Fibroblast of skin of back (primary cell): ENCODE results near the gene OR5AL1. TPM values are rescaled to one million over a fixed set of nuclear protein-coding genes. Genes with fewer than 3 reads are reported as not detected.
"Not testable (repeated sequence)": the region's sequence is repeated elsewhere in the genome, so short reads cannot be mapped to it uniquely, and the experiment has no call there.

ENCODE experiments used
- DNase-seq: peaks from one replicate; pipeline ENCODE4 v3.0.0-alpha.2; 2013
- polyA plus RNA-seq, 2 experiments: library from polyadenylated mRNA; unstranded; fragments of 120-200 nt; gene quantifications; one replicate each; pipeline ENCODE4 v1.2.1, GENCODE V29; 2013; ENCODE audit not compliant: insufficient read length in 2 of 2

Gene OR5AL1
- not detected for polyA plus RNA-seq (2013, experiment 1 of 2; ENCODE audit: insufficient read length)
- polyA plus RNA-seq (2013, experiment 2 of 2; ENCODE audit: insufficient read length): not detected

DNA sequence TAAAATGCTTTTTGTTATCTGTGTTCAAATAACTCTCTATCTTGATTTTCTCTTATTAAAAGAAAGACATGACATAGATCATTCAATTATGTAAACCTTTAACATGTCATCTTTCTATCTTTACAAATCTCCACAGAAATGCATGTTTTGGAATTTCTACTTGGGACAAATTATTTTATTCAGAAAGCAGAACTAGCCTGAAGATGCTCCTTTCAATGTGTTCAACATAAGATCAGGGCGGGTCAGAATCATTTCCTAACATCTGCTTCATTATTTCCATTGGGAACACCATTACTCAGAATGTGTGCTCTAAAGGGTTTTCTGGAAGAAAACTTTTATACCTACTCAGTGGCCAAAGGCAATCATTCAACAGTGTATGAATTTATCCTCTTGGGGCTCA is at the start of gene OR5AL1:
OR5AL1 (plus strand) TSS at position 301 of the 400 bp plus-strand sequence.
- DNase-seq: no peak

- no peak for DNase-seq
These were observed 37.2 kb upstream of the OR5AL1 start, which contains the start of gene OR8U1 for GRCh38 chr11:56375324-56375723. TSS of gene OR8U1 (plus strand) at chr11:56375624. CDS start at chr11:56375624, 0 bp downstream.

DNA sequence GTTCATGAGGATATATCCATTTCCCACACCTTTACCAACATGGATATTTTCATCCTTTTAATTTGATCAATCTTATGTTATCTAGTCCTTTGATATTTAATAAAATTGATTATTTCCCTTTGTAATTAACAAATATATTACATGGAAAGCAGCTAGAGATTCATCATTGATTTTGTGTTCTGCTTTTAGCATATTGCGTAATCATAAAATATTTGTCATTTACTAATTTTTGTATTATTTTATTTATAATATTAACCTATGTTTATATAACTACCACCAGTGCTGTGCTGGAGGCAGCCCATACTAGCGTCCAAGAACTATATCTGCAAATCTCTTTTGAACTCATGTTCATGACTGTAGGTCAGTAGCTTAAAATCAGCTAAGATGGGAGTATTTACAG is 32.4 kb upstream of the OR5AL1 start:
- no peak for DNase-seq

- DNase-seq: no peak
These were observed 18.1 kb upstream of the OR5AL1 start for GRCh38 chr11:56394381-56394780.

GRCh38 chr11:56396047-56396446 is 16.4 kb upstream of the OR5AL1 start:
- no peak for DNase-seq

- DNase-seq: not testable (repeated sequence)
These were observed 10.5 kb upstream of the OR5AL1 start for GRCh38 chr11:56401858-56402461.

GRCh38 chr11:56404393-56404792 is 8.1 kb upstream of the OR5AL1 start:
- no peak for DNase-seq

- DNase-seq: no peak
These were observed 1.7 kb upstream of the OR5AL1 start for GRCh38 chr11:56410801-56411200.

- no peak for DNase-seq
These were observed 41.0 kb downstream of the OR5AL1 start for GRCh38 chr11:56453521-56453920.

DNA sequence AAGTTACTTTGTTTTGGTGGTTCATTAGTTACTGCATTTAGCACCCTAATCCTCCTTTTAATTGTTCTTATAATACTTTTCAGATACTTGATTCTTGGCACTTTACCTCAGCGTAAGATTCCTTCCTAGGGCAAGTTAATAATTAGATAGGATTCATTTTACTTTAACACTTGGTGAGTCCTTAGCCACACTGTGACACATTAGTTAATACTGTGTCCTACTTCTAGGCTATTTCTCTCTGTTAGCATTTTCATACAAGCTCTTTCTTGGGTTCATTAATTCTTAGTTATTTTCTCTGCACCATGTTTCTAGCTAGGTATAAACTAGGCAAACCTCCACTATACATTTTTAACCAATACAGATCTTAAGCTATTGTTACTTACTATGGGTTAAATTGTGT is 44.6 kb downstream of the OR5AL1 start:
- DNase-seq: no peak
